SK-MEL-5 (cell line): ENCODE measurements around the gene STKLD1. TPM values are rescaled to one million over a fixed set of nuclear protein-coding genes. Genes with fewer than 3 reads are reported as not detected.
A peak's percentile ranks its signal among the peaks of the same experiment; 100 is the strongest.

Experiments used
- DNase-seq: peaks from one replicate; pipeline ENCODE4 v3.0.0-alpha.2; 2016; ENCODE audit warnings: low read depth, low spot score
- in situ Hi-C: cut with HindIII; loops from 2 replicates; pipeline ENCODE4 v1.10.0; 2016; ENCODE audit warnings: low sequenced_read_pairs, high pct_unique_total_duplicates, low pct_unique_long_range_greater_than_20kb
- total RNA-seq: library from RNA; depleted of rRNA; stranded (reverse); fragments of >200 nt; shearing (Covaris generic); gene quantifications from 2 replicates; pipeline ENCODE4 v1.2.3, GENCODE V29; 2014

STKLD1 gene
- total RNA-seq, 1 experiment from 2014 or later: 1.4 TPM

GRCh38 chr9:133419005-133419404, 42.8 kb downstream of the STKLD1 start:
- DNase-seq: no peak
- in situ Hi-C loops: no loop called here

DNA sequence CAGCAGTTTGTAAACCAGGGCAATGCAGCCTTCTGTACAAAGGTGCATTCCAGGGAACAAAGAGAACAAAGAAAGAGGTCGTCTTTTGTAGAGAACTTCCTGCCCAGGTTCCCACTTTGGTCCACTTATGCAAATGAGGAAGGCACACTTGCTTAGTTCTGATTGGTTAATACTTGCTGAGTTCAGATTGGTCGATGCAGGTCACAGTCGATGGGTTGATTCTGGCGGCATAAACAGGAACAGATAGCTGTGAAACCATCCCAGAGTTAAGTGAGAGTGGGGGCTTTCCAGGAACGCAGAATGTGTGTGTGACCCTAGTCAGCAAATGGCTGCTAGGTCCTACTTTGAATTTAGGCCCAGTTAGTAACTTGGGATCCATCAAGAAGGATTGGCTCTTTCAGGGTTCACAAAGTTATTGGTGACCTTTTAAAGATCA, 44.2 kb downstream of the STKLD1 start:
- DNase-seq: peak; percentile 44
- in situ Hi-C loops: no loop called here

- in situ Hi-C loops: no loop called here
- peak; percentile 37 for DNase-seq
Observed at GRCh38 chr9:133421615-133422542, 45.7 kb downstream of the STKLD1 start, which contains the start of gene ADAMTS13. ADAMTS13 (plus strand) TSS chr9:133422367; CDS start chr9:133422444, 77 bp downstream.

GRCh38 chr9:133423216-133423615, 47.0 kb downstream of the STKLD1 start:
- in situ Hi-C loops: no loop called here
- no peak for DNase-seq

DNA sequence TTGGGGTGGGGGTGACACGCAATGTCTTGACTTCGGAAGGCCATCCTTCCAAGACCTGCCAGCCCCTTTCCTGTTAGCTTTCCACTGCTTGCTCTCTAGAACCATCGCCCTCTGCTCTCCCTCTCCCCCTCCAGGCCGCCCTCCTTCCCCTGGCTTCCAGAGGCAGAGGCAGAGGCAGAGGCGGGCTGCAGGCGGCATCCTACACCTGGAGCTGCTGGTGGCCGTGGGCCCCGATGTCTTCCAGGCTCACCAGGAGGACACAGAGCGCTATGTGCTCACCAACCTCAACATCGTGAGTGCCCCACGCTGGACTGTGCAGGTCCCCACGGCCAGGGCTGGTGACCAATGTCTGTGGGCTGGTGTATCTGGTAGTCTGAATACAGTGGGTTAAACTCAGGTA, 48.0 kb downstream of the STKLD1 start:
- in situ Hi-C loops: no loop called here
- no peak for DNase-seq

DNA sequence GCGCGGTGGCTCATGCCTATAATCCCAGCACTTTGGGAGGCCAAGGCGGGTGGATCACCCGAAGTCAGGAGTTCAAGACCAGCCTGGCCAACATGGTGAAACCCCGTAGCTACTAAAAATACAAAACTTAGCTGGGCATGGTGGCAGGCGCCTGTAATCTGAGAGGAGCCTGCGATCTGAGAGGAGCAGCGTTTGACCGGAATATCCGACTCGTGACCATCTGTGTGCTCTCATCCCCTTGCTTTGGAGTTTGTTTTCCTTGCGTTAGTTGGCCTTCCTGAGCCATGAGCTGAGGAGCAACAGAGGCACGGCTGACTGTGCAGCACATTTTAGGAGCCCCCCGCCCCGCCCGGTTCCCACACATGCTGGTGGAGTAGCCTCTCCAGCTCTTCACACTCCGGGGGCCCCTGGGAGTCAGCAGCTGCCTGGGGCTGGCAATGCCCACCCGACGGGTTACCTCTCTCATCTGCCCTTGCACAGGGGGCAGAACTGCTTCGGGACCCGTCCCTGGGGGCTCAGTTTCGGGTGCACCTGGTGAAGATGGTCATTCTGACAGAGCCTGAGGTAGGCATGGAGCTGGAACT, 49.0 kb downstream of the STKLD1 start:
- in situ Hi-C loops: no loop called here
- no peak for DNase-seq

DNA sequence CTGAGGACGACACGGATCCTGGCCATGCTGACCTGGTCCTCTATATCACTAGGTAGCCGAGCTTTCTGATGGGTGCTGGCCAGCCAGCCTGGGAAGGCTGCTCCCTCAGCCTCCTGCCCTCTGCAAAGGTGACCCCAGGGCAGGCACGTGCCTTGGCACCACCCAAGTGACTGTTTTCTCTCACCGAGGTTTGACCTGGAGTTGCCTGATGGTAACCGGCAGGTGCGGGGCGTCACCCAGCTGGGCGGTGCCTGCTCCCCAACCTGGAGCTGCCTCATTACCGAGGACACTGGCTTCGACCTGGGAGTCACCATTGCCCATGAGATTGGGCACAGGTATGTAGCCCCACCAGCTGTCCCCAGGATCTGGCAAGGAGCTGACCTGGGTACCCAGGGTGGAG, 49.8 kb downstream of the STKLD1 start:
- no peak for DNase-seq
- in situ Hi-C loops: no loop called here

GRCh38 chr9:133427658-133428348, 51.6 kb downstream of the STKLD1 start:
- in situ Hi-C loops: no loop called here
- no peak for DNase-seq

- in situ Hi-C loops: no loop called here
- DNase-seq: no peak
Observed at GRCh38 chr9:133428617-133429101, 52.5 kb downstream of the STKLD1 start.

DNA sequence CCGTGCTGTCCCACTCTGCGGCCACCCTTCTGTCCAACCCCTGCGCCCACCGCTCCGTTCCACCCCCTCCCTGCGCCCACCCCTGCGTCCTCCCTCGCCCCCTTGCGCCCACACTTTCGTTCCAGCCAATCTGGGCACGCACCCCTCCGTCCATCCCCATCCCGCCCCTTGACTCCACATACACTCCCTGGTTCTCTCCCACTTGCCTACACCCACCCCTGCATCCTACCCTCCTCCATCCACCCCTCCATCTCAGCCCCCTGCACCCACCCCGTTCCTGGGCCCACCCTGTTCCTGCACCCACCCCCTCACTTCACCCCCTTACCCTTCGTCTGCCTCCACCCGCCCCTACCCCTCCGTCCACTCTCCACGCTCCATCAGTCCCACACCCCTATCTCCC, 53.0 kb downstream of the STKLD1 start:
- in situ Hi-C loops: no loop called here
- DNase-seq: no peak

DNA sequence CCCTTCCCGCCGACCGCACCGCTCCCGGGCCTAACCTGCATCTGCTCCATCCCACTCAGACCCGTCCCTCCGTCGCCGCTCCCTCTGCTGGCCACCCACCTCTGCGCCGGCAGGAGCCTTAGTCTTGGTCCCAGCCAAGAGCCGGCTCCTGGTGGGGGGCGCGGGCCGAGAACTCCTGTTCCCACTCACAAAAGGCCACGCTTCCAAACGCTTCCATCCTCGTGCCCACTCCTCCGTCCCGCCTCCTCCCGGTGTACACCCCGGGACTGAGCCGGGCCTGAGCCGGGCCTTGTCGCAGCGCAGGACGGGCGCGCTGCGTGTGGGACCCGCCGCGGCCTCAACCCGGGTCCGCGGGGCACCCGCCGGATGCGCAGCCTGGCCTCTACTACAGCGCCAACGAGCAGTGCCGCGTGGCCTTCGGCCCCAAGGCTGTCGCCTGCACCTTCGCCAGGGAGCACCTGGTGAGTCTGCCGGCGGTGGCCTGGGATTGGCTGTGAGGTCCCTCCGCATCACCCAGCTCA, 53.5 kb downstream of the STKLD1 start:
- in situ Hi-C loops: no loop called here
- no peak for DNase-seq

- in situ Hi-C loops: no loop called here
- no peak for DNase-seq
Observed at GRCh38 chr9:133430244-133430643, 54.1 kb downstream of the STKLD1 start.

- no peak for DNase-seq
- in situ Hi-C loops: no loop called here
Observed at GRCh38 chr9:133433351-133433843, 57.2 kb downstream of the STKLD1 start.

DNA sequence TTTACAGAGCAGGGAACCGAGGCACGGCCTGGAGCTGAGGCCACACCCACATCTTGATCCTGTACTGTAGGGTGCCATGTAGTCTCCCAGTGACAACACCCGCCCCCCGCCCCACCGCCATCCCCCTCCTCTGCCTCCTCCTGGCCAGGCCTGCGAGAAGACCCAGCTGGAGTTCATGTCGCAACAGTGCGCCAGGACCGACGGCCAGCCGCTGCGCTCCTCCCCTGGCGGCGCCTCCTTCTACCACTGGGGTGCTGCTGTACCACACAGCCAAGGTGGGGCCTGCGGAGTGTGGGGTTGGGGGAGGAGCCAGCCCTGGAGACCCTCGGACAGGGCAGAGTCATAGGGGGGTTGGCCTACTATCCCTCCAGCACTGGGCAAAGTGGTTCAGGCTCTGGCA, 60.5 kb downstream of the STKLD1 start:
- in situ Hi-C loops: no loop called here
- no peak for DNase-seq

- peak; percentile 41 for DNase-seq
- in situ Hi-C loops: no loop called here
Observed at GRCh38 chr9:133437753-133438531, 61.8 kb downstream of the STKLD1 start.

DNA sequence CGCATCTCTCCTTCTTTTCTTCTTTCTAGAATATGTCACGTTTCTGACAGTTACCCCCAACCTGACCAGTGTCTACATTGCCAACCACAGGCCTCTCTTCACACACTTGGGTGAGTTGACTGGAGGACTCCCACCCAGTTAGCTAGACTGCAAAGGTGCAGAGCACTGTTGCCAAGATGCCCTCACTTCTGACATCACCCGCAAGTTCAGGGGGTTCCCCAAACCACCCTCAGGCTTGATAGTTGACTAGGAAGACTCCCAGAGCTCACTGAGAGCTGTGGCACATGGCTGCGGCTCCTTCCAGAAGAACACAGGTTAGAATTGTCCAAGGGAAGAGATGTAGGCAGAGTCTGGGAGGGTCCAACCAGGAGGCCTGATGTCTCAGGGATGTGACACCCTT, 63.2 kb downstream of the STKLD1 start:
- in situ Hi-C loops: no loop called here
- no peak for DNase-seq

DNA sequence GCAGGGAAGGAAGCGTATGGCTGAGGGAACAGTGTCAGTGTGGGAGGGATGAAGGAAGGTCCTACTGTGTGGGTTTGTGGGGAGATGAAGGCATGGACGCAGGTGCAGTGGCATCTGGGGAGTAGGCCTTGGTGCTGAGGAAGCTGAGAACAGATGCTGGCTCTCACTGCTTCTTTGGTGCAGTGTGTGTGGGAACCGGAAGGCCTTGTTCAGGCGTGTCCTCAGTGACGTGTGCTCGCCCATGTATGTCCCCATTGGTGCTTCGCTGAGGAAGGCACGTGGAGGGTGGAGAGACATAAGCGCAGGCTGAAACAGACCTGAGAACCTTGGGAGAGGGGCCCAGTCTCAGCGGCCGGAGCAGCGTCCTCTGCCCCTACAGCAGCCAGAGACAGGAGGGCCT, 64.7 kb downstream of the STKLD1 start:
- in situ Hi-C loops: no loop called here
- DNase-seq: no peak
